PC-9 (cell line): ENCODE data around the gene PWP2.
"Not testable (repeated sequence)": the region's sequence is repeated elsewhere in the genome, so short reads cannot be mapped to it uniquely, and the experiment has no call there.

ENCODE experiments used
- EZH2 ChIP-seq: fragments of 200-600 bp; sonication (generic); IDR thresholded peaks from 2 replicates; pipeline ENCODE4 v1.8.0; 2017; ENCODE audit warnings: antibody characterized with exemption, low read depth
- TF ChIP-seq, protein P1 (sequence below): fragments of 200-600 bp; sonication (generic); conservative IDR thresholded peaks from 2 replicates; pipeline ENCODE4 v1.6.1; 2017; ENCODE audit warnings: mixed run types, antibody characterized with exemption, mild to moderate bottlenecking, moderate library complexity

GRCh38 chr21:44143996-44144395 is 36.8 kb downstream of the PWP2 start:
- TF ChIP-seq, protein P1, sequence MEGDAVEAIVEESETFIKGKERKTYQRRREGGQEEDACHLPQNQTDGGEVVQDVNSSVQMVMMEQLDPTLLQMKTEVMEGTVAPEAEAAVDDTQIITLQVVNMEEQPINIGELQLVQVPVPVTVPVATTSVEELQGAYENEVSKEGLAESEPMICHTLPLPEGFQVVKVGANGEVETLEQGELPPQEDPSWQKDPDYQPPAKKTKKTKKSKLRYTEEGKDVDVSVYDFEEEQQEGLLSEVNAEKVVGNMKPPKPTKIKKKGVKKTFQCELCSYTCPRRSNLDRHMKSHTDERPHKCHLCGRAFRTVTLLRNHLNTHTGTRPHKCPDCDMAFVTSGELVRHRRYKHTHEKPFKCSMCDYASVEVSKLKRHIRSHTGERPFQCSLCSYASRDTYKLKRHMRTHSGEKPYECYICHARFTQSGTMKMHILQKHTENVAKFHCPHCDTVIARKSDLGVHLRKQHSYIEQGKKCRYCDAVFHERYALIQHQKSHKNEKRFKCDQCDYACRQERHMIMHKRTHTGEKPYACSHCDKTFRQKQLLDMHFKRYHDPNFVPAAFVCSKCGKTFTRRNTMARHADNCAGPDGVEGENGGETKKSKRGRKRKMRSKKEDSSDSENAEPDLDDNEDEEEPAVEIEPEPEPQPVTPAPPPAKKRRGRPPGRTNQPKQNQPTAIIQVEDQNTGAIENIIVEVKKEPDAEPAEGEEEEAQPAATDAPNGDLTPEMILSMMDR: not testable (repeated sequence)
- TF ChIP-seq EZH2: not testable (repeated sequence)
